Uterus (tissue), 2 donors: ENCODE results near the gene OPALIN.

Source experiments
- CTCF ChIP-seq, 4 experiments: fragments of 200-600 bp in 2 of 4; fragments of 450-650 bp in 2 of 4; sonication (generic) in 2 of 4; IDR thresholded peaks; one replicate each; pipeline ENCODE4 v1.5.1; 2016 to 2019; ENCODE audit warnings: antibody characterized with exemption in 4 of 4, mild to moderate bottlenecking in 2 of 4, moderate library complexity in 1 of 4
- POLR2A ChIP-seq, 2 donors: fragments of 450-650 bp; IDR thresholded peaks; one replicate each; pipeline ENCODE4 v1.6.1; 2016; ENCODE audit warnings: antibody characterized with exemption in 2 of 2, mild to moderate bottlenecking in 1 of 2, moderate library complexity in 1 of 2

DNA sequence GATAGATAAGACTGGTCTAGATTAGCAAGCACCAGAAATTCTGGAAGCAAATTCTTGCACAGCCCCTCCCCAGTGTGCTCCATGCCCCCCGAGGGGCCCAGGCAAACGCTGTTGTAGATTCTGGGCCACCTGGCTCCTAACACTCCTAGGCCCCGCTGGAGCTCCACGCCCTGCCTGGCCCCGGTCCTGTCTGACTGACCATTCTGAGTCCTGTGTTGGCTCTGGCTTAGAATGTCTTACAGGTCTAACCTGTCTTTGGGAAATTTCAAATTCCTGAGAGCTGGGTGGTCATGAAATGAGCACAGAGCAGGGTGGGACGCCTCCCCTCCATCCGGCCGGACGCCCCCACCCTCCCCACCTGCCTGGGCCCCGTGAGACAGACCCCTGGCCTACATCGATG lies 12.6 kb upstream of the OPALIN start:
- TF ChIP-seq CTCF (IDR thresholded peaks at IDR 0.05) (no peak), POLR2A (IDR thresholded peaks at IDR 0.05) (no peak)
